Heart right ventricle (tissue), 16 donors: Measurements from ENCODE around the gene FRMD3. TPM values are rescaled to one million over a fixed set of nuclear protein-coding genes. Genes with fewer than 3 reads are reported as not detected.

Experiments used
- ATAC-seq, 8 donors: fragments of 200-7000 bp; cut with Tn5 transposase; one replicate each; pipeline ENCODE4 v1.9.1; 2020; ENCODE audit warnings: mild to moderate bottlenecking in 8 of 8, moderate library complexity in 8 of 8, moderate number of reproducible peaks in 1 of 8
- DNase-seq, 2 donors: peaks; one replicate each; pipeline ENCODE4 v3.0.0-alpha.2; 2020
- H3K27ac ChIP-seq, 10 donors: fragments of 200-600 bp; sonication (generic) in 2 of 10; one replicate each; pipeline versions ENCODE4 v1.5.0 to v1.8.0; 2020 to 2022; ENCODE audit warnings: mild to moderate bottlenecking in 3 of 10
- H3K27me3 ChIP-seq, 7 donors: fragments of 200-600 bp; one replicate each; pipeline ENCODE4 v1.8.0; 2021 to 2022; ENCODE audit warnings: mild to moderate bottlenecking in 2 of 7
- H3K36me3 ChIP-seq, 9 donors: fragments of 200-600 bp; sonication (generic) in 1 of 9; one replicate each; pipeline versions ENCODE4 v1.5.0 to v1.8.0; 2020 to 2022; ENCODE audit warnings: mild to moderate bottlenecking in 2 of 9
- H3K4me1 ChIP-seq, 9 donors: fragments of 200-600 bp; sonication (generic) in 1 of 9; one replicate each; pipeline versions ENCODE4 v1.5.0 to v1.8.0; 2020 to 2022; ENCODE audit warnings: mild to moderate bottlenecking in 4 of 9
- H3K4me3 ChIP-seq, 10 donors: fragments of 200-600 bp; sonication (generic) in 2 of 10; one replicate each; pipeline versions ENCODE4 v1.5.0 to v1.8.0; 2020 to 2022; ENCODE audit warnings: mild to moderate bottlenecking in 7 of 10, moderate library complexity in 2 of 10
- H3K9me3 ChIP-seq, 11 donors: fragments of 200-600 bp in 10 of 11; sonication (generic) in 2 of 11; one replicate each; pipeline versions ENCODE4 v1.5.0 to v1.8.0; 2013 to 2022; ENCODE audit warnings: mild to moderate bottlenecking in 2 of 11, control low read depth in 1 of 11, moderate library complexity in 1 of 11
- CTCF ChIP-seq, 9 donors: fragments of 200-600 bp; sonication (generic) in 2 of 9; IDR thresholded peaks; one replicate each; pipeline versions ENCODE4 v1.5.0 to v1.8.0; 2021 to 2022; ENCODE audit warnings: antibody characterized with exemption in 9 of 9, mild to moderate bottlenecking in 5 of 9, moderate library complexity in 1 of 9
- WGBS, 2 donors: extraction: QIAGEN DNeasy Blood & Tissue Kit; methylation state at CpG; one replicate each; pipeline ENCODE4 v1.1.7; 2013; ENCODE audit warnings: inconsistent platforms in 1 of 2; 5-methylcytosine and 5-hydroxymethylcytosine counted together
- intact Hi-C, 10 donors: fragments of 100-400 bp; cut with DNase I; formaldehyde crosslinking; loops; one replicate each; pipeline versions ENCODE4 v1.11.1 to v1.14.2; 2022
- polyA plus RNA-seq, 2 donors: library from polyadenylated mRNA; stranded (reverse); fragments of 200-250 nt; gene quantifications; one replicate each; pipeline ENCODE4 v1.2.3, GENCODE V29; 2013
- total RNA-seq, 10 donors: library from RNA; stranded (reverse); fragmentation: NEBNext Ultra II Directional in 3 of 10; extraction: Animal tissue kit (Norgen Biotek cat#: 25700) in 3 of 10; gene quantifications; one replicate each; pipeline versions ENCODE4 v1.2.1 to v1.2.4, GENCODE V29; 2021 to 2023
- donor health status: Arrhythmogenic right ventricular cardiomyopathy.
- donor health status: ischemic (EF 13 %, LVEDD 7.1; RV severe dilation, severe dysfunction).
- donor health status: healthy with polysubstance abuse.
- donor health status: DM: no; HTN: yes; CAD: no.
- donor health status: DM: no; HTN: no; CAD: no.
- donor health status: ischemic (EF 25% LVEDD 6.9; RV normal size, moderate dysfunction).
- donor health status: ischemic (EF 25% LVEDD 5.7; RV mildly dilated, moderate dysfunction).
- donor health status: healthy.
- donor health status: DM: yes; HTN: yes; CAD: no.
- donor health status: Ischemic cardiomyopathy.
- donor health status: ischemic (EF 35%, LVEDD 5.7; RV mildly dilated, moderate dysfunction).
- donor health status: nonischemic (EF 11% LVEDD 7.7; RV severe dilation, severe dysfunction).
- donor health status: DM: yes; HTN: yes; CAD: no.
- donor health status: PGD.
- donor health status: ischemic (EF 29% LVEDD 5.4; RV normal size, mild dysfunction).
- donor health status: nonischemic (EF 23%, LVEDD 6.1; RV moderate dilation, normal function).

Gene FRMD3
- total and polyA plus RNA-seq, 12 donors = 23.1 to 145 (median 98.8) TPM

- DNase-seq = no peak
Measured at GRCh38 chr9:83247732-83248131, 290.5 kb downstream of the FRMD3 start.

GRCh38 chr9:83245979-83246659, 292.1 kb downstream of the FRMD3 start:
- WGBS, 2 donors = 54 to 67% methylated on average over 5 of the region's 5 CpGs
- H3K36me3 ChIP-seq = peaks cover 0 to 61% (median 4%) of the 10 kb centered on the region in 9 donors
- DNase-seq (no peak), ATAC-seq (peak; percentile 54 to 96 (median 88))
- intact Hi-C loops = no loop called here
- H3K9me3 ChIP-seq = peaks cover 0 to 3% (median 0%) of the 10 kb centered on the region in 11 donors
- no peak overlapping the region for H3K4me3 ChIP-seq
- H3K27ac ChIP-seq = peak overlapping the region in 8 of 10 donors; percentile 15 to 74 (median 64)
- no peaks in the 10 kb centered on the region for H3K27me3 ChIP-seq
- TF ChIP-seq CTCF (IDR thresholded peaks at IDR 0.05) = peak in 1 of 9 donors; percentile 12
- H3K4me1 ChIP-seq = peaks cover 0 to 31% (median 3%) of the 10 kb centered on the region in 9 donors

More at GRCh38 chr9:83247732-83248131, 290.5 kb downstream of the FRMD3 start:
- ATAC-seq = no peak
- no peaks in the 10 kb centered on the region for H3K27me3 ChIP-seq
- peaks cover 0 to 49% (median 4%) of the 10 kb centered on the region in 9 donors for H3K36me3 ChIP-seq
- WGBS, 2 donors = 80 to 91% methylated on average over 4 of the region's 4 CpGs
- H3K4me3 ChIP-seq = no peak overlapping the region
- H3K4me1 ChIP-seq = peaks cover 0 to 31% (median 3%) of the 10 kb centered on the region in 9 donors
- no peak for TF ChIP-seq CTCF (IDR thresholded peaks at IDR 0.05)
- intact Hi-C loops = no loop called here
- no peak overlapping the region for H3K27ac ChIP-seq
- peaks cover 0 to 18% (median 0%) of the 10 kb centered on the region in 11 donors for H3K9me3 ChIP-seq

- Histone ChIP-seq H3K4me1 (peaks cover 0 to 47% (median 26%) of the 10 kb centered on the region in 9 donors), H3K4me3 (no peak overlapping the region), H3K36me3 (peaks cover 0 to 42% (median 4%) of the 10 kb centered on the region in 9 donors), H3K27ac (no peak overlapping the region), H3K27me3 (no peaks in the 10 kb centered on the region), H3K9me3 (peaks cover 0 to 10% (median 0%) of the 10 kb centered on the region in 11 donors)
- intact Hi-C loops = no loop called here
- DNase-seq (no peak), ATAC-seq (no peak)
- WGBS, 2 donors = 77 to 81% methylated on average over 2 of the region's 2 CpGs
- TF ChIP-seq CTCF (IDR thresholded peaks at IDR 0.05) = no peak
Measured at GRCh38 chr9:83242066-83242465, 296.1 kb downstream of the FRMD3 start.

- intact Hi-C loops = no loop called here
- ATAC-seq = peak in 2 of 8 donors; percentile 37 to 65
- Histone ChIP-seq H3K4me1 (peaks cover 0 to 38% (median 25%) of the 10 kb centered on the region in 9 donors), H3K4me3 (no peak overlapping the region), H3K27me3 (no peaks in the 10 kb centered on the region), H3K36me3 (peaks cover 0 to 38% (median 4%) of the 10 kb centered on the region in 9 donors), H3K9me3 (peaks cover 0 to 10% (median 0%) of the 10 kb centered on the region in 11 donors), H3K27ac (peak overlapping the region in 2 of 10 donors; percentile 5 to 20)
- TF ChIP-seq CTCF (IDR thresholded peaks at IDR 0.05) = no peak
- no peak for DNase-seq
- WGBS, 2 donors = 63 to 69% methylated on average over 4 of the region's 4 CpGs
Measured at GRCh38 chr9:83240671-83241070, 297.5 kb downstream of the FRMD3 start.
